HG03159 (cell line): Measurements from ENCODE around the gene RGS14.
"Not testable (repeated sequence)": the region's sequence is repeated elsewhere in the genome, so short reads cannot be mapped to it uniquely, and the experiment has no call there.

Experiments
- ATAC-seq: cut with Tn5 transposase; IDR thresholded peaks from one replicate; pipeline ENCODE4 v1.9.1; 2021; ENCODE audit warnings: mild to moderate bottlenecking, moderate library complexity; ENCODE audit not compliant: unreplicated experiment

RGS14 gene

GRCh38 chr5:177375516-177375915 is 17.8 kb downstream of the RGS14 start:
- ATAC-seq, result not testable (repeated sequence)

DNA sequence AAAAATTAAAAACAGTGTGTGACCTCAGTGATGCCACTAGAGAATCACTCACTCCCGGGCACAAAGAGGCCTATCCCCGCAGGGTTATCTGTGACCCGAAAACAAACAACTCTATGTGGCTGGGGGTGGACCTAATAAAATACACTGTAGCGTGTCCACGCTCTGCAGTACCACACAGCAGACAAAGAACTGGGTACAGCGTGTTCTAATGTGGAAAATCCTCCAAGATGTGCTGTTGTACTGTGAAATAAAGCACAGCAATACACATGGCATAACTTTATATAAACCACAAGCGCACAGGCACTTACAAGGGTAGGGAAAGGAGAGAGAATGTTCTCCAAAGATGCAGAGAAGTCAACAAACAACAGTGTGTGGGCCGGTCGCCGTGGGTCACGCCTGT is 18.4 kb downstream of the RGS14 start:
- no peak for ATAC-seq

- no peak for ATAC-seq
Observed at GRCh38 chr5:177377851-177378776, 20.4 kb downstream of the RGS14 start.

DNA sequence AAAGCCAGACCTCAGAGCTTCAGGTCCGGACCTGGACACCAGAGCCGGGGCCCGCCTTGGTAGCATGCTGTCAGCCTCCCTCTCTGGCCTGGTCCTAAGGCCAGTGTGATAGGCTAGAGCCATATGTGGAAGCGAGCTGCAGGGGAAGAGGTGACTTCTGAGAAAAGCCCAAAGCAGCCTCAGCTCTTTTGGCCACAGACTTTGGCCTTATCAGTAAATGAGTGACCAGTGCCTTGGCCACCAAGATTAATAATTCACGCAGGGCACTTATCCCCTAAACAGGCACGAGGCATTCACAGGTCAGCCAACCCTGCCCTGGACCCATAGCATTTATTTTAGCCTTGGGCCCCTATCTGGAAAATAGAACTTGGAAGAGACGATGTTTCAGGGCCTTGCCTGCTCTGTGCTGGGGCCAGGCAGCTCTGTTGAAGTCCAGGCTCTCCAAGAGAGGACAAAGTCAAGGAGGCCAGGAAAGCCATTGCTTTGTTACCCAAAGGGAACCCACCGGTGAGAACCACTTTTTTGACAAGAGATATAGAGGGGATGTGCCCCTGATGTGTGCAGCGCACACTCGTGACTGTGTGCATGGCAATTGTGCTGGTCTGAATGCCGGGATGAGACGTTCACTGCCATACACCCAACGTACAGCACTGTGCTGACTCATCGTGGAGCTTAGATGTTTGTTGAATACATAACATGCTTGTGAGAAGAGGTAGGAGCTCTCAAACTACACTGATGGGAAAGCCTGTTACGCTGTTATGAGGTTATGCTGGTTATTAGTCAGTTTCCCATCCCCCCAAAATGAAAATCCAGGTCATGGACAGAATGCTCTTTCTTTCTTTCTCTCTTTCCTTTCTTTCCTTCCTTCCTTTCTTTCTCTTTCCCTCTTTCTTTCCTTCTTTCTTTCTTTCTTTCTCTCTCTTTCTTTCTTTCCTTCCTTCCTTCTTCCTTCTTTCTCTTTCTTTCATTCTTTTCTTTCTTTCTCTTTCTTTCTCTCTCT is 21.5 kb downstream of the RGS14 start:
- no peak for ATAC-seq

DNA sequence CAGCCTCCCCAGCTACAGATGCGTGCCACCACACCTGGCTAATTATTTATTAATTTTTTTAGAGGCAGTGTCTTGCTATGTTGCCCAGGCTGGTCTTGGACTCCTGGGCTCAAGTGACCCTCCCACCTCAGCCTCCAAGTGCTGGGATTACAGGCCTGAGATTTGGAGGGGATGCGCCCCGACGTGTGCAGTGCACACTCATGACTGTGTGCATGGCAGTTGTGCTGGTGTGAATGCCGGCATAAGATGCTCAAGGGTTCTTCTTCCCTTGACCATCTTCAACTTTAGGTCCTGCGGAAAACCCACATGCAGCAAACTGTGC is 23.0 kb downstream of the RGS14 start:
- ATAC-seq, result no peak

GRCh38 chr5:177382423-177383029 is 24.8 kb downstream of the RGS14 start:
- no peak for ATAC-seq

GRCh38 chr5:177383181-177383580 is 25.5 kb downstream of the RGS14 start:
- ATAC-seq, result no peak

DNA sequence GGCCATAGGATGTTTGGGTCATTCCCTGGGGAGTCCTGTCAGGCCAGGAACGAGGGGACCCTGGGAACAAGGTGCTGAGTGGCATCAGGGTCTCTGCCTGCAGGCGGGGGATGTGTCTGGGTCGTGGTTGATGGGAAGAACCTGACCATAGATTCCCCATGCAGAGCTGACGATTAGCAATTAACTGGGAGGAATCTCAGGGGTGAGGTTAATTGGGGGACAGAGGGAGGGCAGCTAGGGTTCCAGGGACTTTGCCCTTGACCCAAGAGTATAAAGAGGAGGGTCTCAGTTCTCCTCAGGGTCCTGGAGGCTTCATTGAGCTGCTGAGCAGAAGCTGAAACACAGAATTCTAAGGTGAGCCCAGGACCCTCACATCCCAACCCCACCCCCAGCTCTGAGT is 26.4 kb downstream of the RGS14 start, which contains the start of gene SLC34A1:
SLC34A1 (plus strand) TSS at position 301 of the 400 bp plus-strand sequence. CDS start 1,308 bp downstream, outside the sequence.
- ATAC-seq, result no peak

- no peak for ATAC-seq
Observed at GRCh38 chr5:177385720-177386119, 28.0 kb downstream of the RGS14 start.

GRCh38 chr5:177386542-177386941 is 28.8 kb downstream of the RGS14 start:
- no peak for ATAC-seq

- ATAC-seq, result no peak
Observed at GRCh38 chr5:177387405-177387804, 29.7 kb downstream of the RGS14 start.

- no peak for ATAC-seq
Observed at GRCh38 chr5:177388521-177389052, 30.9 kb downstream of the RGS14 start.

DNA sequence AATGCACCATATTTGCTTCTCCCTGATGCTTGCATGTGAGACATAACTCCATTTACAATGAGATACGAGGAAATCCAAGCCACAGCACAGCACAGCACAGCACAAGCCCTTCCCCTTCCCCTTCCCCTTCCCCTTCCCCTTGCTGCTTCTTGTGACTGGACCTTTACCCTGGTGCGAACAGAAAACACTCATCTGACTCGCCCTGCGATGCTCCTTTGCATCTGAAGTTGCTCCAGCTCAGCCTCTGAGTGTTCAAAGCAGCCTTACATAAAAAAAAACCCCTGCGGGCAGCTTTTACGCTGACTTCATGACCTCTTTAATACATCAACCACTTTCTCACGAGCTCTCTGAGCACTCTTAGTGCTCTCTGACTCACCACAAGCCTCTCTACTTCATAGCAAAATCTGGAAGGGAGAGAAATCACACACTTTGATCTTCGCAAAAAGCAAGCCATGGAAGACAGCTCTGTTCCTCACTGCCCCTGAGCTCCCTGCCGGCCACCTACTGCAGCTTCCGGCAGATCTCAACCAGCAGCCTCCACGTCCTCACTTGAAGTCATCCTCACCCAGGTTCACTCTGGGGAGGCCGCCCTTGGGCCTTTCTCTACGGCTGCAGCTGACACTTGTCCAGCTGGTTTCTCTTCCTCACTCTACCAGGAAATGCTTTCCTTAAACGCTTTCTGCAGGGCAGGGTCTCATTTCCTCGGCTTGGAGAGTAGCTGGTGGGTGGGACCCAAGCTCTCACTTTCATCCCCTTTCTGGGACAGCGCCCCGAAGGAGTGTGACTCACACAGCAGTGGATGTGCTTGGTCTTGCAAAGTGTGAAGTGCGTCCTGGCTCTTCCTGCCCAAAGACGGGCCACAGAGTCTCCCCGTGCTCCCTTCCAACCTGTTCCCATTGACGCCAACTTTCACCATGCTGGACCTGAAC is 31.8 kb downstream of the RGS14 start:
- no peak for ATAC-seq

DNA sequence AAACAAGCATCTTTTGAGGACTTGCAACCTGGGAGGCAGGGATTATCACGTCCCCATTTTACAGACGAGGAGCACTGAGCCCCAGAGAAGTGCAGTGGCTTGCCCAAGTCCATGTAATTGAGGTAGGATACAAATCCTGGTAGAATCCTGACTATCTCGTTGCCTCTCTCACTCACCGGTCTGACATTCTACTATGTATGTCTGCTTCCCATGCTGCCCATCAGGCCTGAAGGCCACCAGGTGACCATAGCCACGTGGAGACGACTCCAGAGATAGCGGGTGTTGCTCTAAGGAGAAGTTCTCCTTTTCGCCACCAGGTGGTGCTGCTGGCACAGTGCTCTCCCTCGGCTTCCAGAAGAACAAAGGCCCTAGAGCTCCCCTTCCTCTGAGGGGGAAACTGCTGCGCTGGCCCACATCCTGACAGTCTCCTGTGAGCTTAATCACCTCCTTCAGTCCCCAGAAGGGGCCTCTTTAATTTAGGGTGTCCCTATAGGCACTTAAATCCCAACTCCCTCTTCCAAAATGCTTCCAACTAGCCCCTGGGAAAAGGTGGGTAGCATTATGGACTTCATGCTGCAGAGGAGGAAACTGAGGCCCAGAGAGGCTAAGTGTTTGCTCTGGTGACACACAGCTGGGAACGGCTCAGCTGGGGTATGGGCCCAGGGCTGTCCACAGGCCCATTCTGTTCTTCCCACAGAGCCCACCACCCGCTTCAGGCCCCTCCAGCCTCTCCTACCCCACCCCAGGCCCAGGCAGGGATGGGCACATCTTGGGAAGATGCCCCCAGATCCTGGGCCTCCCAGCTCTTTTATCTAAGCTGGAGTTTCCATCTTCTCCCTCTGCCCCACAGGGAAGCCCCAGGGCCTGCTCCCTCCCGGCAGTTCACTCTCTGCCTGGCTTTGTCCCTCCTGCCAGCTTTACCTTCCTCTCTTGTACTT is 32.9 kb downstream of the RGS14 start:
- no peak for ATAC-seq

GRCh38 chr5:177392765-177393164 is 35.0 kb downstream of the RGS14 start:
- no peak for ATAC-seq

- no peak for ATAC-seq
Observed at GRCh38 chr5:177393206-177393765, 35.6 kb downstream of the RGS14 start.

DNA sequence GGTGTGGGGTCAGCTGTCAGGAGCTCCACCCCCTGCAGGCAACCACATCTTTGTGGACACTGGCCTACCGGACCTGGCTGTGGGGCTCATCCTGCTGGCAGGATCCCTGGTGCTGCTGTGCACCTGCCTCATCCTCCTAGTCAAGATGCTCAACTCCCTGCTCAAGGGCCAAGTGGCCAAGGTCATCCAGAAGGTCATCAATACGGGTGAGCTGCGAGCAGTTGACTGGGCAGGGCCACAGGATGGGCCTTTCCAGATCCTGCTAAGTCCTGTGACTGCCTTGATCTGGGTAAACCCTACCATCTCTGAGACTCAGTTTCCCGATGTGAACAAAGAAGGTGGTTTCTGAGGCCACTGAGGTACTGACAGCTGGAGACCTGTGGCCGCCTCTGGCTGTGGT is 36.3 kb downstream of the RGS14 start:
- ATAC-seq, result no peak

DNA sequence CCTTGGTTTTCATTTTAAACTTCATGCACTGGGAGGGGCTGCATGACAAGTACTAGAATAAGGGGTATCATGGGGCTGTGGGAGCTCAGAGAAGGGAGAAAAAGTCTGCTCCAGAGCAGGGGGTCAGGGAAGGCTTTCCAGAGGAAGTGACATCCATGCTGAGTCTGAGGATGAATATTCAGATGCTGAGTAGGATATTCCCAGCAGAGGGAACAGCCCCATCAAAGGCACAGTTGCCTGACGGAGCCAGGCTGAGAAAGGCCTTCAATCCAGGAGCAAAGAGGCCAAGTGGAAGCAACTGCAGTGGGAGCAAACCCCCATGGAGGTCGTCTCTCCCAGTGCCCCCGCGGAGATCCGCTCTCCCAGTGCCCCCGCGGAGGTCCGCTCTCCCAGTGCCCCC is 38.4 kb downstream of the RGS14 start:
- no peak for ATAC-seq
